GM21529 (cell line): Measurements from ENCODE around the gene TUBGCP6.

ENCODE experiments used
- ATAC-seq: cut with Tn5 transposase; IDR thresholded peaks from one replicate; pipeline ENCODE4 v1.9.1; 2021; ENCODE audit not compliant: unreplicated experiment

The TUBGCP6 gene

GRCh38 chr22:50183141-50183971 lies 61.5 kb downstream of the TUBGCP6 start:
- ATAC-seq = no peak

DNA sequence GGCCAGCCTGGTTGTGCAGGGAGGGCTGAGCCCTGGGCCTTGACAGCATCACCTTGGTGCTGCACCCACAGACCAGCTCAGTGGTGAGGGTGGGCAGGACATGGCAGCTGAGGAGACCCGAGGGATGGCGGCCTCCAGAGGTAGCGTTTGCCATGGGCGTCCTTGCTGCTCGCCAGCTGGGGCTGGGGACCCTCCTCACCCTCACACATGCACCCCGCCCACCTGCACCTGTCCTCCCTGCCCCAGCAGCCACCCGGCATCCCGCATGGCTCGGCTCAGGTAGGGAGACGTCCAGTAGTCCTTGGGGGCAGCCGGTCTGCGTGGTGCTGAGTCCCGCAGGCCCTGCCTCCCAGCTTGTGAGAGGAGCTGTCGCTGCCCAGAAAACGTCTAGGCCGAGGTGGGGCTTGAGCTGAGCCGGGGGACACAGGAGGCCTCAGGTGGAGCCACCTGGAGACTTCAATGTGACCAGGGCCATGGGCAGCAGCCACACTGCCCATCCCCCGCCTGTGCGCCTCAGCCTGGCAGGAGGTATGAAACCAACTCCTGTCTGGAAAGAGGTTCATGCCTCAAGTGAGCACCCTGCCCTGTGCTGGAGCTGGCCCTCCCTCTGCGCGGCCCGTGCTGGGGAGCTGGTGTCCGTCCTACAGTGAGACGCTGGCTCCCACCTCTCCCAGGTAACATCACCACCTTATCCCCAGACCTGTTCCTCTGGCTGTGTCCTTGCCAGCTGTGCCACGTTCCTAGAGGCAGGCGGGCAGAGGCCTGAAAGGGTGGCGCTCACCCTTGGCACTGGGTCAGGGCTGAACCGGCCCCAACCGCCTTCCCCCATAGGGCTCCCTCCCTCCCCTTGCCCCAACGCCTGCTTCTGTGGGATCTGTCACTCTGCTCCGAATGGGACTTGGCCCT lies 62.4 kb downstream of the TUBGCP6 start:
- no peak for ATAC-seq

- no peak for ATAC-seq
Measured at GRCh38 chr22:50180727-50181521, 63.9 kb downstream of the TUBGCP6 start.

- no peak for ATAC-seq
Measured at GRCh38 chr22:50179937-50180726, 64.7 kb downstream of the TUBGCP6 start.

DNA sequence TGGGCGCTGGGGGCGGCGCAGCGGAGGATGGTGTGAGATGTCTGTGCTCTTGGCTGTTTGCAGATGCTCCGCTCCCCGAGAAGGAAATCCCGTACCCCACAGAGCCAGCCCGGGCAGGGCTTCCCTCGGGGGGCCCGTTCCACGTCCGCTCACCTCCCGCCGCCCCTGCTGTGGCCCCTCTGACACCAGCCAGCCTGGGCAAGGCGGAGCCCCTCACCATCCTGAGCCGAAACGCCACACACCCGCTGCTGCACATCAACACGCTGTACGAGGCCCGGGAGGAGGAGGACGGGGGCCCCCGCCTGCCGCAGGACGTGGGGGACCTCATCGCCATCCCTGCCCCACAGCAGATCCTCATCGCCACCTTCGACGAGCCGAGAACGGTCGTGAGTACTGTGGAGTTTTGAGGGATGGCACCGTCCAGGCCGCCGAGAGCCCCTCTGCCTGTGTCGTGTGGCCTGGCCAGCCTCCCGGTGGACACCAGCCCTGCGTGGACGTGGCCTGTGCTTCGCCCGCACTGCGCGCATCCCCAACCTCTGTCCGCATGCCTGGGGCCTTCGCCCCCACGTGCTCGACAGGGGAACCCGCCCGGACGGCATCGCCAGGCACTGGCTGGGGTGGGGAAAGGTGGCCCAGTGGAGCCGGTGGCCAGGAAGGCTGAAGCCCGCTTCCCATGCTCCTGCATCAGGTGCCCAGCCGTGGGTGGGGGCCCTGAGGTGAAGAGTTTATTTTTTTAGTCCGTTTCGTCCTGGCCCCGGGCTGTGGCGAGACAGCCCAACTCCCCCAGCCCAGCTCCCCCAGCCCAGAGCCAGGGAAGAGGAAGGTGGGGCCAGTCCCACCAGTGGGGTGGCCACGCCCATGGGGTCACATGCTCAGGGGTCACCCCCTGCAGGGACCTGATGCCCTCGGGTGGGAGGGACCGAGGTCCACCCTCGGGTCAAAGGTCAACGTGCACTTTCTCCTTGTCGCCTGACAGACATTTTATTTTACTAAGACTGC lies 65.7 kb downstream of the TUBGCP6 start:
- no peak for ATAC-seq

DNA sequence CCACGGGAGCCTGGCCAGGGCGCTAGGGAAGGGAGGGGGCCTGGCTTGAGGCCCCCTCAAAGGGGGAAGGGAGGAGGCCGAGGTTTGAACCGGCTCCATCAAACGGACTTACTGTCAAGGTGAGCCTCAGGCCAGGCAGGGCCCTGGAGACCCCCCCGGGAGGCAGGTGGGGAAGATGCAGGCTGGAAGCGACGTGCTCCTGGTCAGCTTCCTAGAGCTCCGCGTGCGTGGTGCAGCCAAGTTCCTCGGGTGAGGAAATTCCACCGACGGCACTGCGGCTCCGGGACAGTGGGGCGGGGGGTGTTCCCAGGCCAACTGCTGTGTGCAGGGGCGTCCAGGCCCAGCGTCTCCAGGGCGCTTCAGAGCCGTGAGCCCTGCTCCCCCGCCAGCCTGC lies 66.4 kb downstream of the TUBGCP6 start:
- ATAC-seq = no peak

- no peak for ATAC-seq
Measured at GRCh38 chr22:50177537-50178470, 67.0 kb downstream of the TUBGCP6 start.

DNA sequence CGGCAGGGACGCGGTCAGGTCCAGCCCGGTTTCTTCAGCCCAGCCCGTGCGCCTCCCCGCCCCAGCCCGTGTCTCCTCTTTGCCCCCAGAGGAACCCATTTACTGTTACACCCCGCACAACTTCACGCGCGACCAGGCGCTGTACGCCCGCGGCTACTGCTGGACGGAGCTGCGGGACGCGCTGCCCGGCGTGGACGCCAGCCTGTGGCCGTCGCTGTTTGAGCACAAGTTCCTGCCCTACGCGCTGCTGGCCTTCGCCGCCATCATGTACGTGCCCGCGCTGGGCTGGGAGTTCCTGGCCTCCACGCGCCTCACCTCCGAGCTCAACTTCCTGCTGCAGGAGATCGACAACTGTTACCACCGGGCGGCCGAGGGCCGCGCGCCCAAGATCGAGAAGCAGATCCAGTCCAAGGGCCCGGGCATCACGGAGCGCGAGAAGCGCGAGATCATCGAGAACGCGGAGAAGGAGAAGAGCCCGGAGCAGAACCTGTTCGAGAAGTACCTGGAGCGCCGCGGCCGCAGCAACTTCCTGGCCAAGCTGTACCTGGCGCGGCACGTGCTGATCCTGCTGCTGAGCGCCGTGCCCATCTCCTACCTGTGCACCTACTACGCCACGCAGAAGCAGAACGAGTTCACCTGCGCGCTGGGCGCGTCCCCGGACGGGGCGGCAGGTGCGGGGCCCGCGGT lies 67.8 kb downstream of the TUBGCP6 start:
- no peak for ATAC-seq

DNA sequence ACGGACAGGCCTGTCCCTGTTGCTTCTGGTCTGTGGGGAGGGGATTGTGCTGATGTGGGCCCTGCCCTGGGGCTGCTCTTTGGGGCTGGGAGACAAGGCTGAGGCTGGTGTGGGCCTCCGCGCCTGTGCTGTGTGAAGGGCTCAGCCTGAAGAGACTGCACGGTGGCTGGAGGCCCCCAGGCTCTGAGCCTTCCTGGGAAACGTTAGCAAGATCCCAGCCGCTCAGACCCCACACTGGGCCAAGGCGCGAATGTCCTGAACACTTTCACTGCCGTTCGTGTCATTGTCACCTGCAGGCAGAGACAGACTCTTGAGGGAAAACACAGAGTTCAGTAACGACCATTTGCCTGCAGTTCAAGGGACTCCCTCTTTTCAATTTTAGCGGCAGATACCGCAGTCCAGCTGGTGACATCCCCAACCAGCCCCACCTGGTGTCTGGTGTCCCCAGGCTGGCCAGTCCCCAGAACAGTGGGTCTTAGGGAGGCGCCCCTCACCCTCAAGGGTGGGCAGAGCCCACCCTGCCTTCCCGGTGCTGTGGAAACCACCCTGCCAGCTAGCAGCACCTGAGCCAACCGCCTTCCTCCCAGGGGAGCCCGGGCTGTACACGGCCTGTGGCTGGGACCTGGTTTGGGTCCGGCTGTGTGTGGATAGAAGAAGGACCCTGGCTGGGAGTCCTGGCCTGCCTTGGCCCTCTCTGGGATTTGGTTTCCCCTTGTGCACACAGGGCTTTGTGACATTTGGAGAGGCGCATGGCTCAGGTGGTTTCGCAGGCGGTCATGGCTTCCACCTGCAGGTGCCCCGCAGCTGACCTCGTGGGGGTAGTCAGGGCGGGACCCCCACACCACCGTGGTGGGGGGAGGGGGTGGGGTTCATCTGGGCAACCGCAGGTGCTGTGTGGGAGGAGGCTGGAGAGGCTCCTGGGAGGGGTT lies 68.6 kb downstream of the TUBGCP6 start:
- no peak for ATAC-seq

GRCh38 chr22:50175191-50175461 lies 69.7 kb downstream of the TUBGCP6 start:
- ATAC-seq = no peak

- no peak for ATAC-seq
Measured at GRCh38 chr22:50174382-50175190, 70.2 kb downstream of the TUBGCP6 start.

- no peak for ATAC-seq
Measured at GRCh38 chr22:50173983-50174355, 70.9 kb downstream of the TUBGCP6 start.

- ATAC-seq = no peak
Measured at GRCh38 chr22:50173311-50173982, 71.4 kb downstream of the TUBGCP6 start.

- ATAC-seq = no peak
Measured at GRCh38 chr22:50171965-50172421, 72.8 kb downstream of the TUBGCP6 start.

- no peak for ATAC-seq
Measured at GRCh38 chr22:50171319-50171964, 73.4 kb downstream of the TUBGCP6 start.
